Measurements from ENCODE around the gene PEAR1.
"Not testable (repeated sequence)": the region's sequence is repeated elsewhere in the genome, so short reads cannot be mapped to it uniquely, and the experiment has no call there.

The PEAR1 gene

DNA sequence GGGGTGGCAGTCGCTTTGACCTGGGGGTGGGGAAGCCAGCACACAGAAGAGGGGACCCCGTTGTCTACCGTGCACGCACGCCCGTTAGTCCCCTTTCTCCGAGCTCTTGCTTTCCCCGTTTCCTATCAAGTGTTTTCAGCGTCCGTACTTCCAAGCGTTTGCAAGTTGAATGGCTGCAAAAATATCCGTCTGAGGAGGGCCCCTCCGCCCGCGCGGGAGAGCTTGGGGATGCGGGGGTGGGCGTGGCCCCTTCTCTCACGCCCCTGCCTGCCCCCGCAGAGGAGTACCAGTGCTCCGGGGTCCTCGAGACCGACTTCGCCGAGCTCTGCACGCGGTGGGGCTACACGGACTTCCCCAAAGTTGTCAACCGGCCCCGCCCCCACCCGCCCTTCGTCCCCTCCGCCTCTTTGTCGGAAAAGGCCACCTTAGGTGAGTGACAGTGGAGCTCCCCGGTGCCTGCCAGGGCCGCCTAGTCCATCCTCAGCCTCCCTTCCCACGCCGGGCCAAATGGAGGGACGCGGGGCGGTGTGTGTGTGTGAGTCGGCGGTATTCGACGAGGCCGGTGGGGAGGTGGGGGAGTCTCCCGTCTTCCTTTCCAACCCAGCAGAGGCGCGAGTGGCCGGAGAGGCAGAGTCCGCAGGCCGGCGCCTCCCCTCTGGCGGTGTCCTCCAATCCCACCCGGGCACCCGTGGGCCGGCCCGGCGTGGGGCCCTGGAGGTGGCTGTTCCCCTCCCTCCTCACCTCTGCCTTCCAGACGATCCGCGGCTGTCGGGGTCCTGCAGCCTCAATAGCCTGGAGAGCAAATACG, 30.4 kb downstream of the PEAR1 start:
- no peak for DNase-seq

DNA sequence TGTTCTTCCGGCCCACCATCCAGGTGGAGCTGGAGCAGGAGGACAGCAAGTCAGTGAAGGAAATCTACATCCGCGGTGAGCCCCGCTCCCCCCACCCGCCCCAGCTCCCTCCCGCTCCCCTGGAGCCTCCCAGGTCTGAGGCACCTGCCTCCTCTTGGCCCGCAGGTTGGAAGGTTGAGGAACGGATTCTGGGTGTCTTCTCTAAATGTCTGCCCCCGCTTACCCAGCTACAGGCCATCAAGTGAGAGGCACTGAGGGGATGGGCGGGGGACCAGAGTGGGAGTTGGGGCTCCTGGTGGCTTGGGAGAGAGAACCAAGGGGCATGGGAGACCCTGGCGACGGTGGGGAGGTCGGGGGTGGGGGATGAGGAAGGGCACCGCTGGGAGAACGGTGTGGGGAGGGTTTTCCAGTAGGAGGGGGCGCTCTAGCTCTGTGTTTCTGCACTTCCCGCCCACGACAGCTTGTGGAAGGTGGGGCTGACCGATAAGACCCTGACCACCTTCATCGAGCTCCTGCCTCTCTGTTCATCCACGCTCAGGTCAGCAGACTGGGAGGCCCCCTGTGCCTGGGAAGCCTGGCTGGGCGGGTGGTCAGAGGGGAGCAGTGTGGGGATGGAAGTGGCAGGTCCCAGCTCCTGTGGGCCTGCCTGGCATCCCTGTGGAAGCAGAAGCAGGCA, 31.1 kb downstream of the PEAR1 start:
- no peak for DNase-seq

GRCh38 chr1:156925154-156926010, 31.9 kb downstream of the PEAR1 start:
- DNase-seq = no peak

GRCh38 chr1:156926175-156926574, 32.7 kb downstream of the PEAR1 start:
- no peak for DNase-seq

DNA sequence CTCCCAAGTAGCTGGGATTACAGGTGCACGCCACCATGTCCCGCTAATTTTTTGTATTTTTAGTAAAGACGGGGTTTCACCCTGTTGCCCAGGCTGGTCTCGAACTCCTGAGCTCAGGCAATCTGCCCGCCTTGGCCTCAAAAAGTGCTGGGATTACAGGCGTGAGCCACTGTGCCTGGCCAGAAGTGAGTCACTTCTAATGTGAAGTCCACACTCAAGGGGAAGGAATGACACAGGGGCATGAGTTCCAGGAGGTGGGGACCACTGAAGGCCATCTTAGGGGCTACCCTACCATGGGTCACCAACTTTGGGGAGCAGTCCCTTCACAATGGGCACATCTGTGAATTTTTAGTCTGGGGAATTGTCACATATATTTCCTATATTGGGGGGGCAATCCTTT, 33.2 kb downstream of the PEAR1 start:
- DNase-seq = not testable (repeated sequence)

DNA sequence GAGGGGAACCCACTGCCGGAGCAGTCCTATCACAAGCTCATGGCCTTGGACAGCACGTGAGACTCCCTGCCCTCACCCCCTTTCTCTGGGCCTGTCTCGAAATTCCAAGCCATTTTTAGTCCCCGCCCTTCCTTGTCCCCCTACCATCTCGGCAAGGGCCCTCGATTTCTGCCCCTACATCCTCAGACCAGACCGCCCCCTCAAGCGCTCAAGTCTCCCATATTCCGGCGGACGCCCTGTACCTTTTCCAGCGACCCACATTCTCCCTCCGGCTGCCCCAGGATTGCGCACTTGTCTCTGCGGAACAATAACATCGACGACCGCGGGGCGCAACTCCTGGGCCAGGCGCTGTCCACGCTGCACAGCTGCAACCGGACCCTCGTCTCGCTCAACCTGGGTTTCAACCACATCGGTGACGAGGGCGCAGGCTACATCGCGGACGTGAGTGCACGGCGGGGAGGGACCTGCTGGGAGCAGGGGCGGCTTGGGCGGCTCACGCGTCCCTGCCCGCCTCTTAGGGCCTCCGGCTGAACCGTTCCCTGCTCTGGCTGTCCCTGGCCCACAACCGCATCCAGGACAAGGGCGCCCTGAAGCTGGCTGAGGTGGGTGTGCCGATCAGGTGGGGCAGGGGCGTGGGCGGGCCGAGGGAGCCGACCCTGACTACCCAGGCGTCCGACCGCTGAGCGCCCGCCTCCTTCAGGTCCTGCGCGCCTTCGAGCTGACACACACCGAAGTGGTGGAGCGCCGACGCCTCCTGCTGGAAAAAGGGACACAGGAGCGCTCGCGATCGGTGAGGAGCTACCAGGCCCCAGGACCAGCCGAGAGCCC, 33.9 kb downstream of the PEAR1 start:
- peak; percentile 78 for DNase-seq

- no peak for DNase-seq
These were observed 34.6 kb downstream of the PEAR1 start for GRCh38 chr1:156928043-156928602.

DNA sequence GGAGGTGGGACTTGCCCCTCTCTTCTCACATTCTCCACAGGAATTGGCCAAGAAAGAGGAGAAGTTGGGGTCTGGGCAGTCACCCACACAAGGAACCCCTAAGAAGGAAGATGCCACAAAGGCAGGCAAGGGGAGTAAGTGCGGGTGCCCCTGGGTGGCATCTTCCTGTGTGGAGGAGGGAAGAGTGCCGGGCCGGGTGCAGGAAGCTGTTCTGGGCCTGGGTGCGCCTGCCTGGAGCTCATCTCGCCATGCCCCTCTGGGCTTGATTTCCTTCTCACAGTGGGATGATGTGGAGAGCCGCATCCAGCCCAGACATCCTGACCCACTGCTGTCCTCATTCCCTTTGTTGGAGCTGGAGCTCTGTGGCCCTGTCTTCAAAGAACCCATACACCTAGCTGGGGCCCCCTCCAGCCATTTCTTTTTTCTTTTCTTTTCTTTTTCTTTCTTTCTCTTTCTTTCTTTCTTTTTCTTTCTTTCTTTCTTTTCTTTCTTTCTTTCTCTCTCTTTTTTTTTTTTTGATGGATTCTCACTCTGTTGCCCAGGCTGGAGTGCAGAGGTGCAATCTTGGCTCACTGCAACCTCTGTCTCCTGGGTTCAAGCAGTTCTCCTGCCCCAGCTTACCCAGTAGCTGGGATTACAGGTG, 36.2 kb downstream of the PEAR1 start:
- DNase-seq = no peak

DNA sequence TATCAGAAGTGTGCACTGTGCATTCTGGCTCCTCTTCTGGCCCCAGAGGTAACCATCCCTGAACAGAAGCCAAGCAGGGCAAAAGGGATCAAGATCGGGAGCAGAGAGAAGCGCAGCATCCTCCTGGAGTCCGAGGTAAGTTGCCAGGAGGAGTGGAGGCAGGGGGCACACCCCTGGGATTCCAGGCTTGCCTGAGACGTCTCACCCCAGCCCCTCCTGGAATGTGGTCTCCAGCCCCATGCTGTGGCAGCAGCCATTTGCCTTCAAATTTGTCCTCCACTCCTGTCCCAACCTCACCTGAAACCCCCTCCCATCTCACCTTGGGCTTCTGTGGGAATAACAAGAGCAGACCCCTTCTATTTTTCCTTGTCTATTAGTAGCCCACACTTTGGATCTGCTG, 37.0 kb downstream of the PEAR1 start:
- no peak for DNase-seq

GRCh38 chr1:156931211-156931952, 37.9 kb downstream of the PEAR1 start:
- DNase-seq = no peak

DNA sequence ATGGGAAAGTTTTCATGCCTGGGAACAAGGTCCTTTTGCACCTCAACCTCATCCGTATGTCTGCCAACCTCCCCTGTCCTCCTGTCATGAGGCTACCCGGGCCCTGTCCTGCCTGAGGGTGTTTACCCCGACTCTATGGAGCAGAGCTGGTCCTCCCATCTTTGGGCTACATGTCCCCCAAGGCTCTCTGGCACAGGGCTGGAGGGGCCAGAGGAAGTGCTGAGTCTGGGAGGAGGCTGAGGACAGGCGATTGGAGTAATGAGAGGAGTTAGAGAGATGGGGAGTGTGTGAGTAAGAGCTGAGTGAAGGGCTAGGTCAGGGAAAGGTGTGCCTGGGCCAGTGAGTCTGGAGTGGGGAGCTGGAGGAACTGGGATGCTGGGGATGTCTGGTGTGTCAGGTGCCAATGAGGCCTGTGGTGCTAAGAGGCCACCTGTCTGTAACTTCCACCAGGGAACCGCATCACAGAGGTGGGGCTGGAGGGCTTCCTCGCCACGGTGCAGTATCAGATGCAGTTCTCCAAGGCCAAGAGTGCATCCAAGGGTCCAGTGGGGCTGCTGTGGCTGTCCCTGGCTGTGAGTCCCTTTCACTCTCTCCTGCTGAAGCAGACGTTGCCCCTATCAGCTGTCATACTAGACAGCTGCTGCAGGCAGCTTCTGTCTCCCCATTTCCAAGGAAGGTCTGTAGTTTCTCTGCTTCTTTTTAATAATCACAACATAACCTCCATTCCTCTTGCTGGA, 38.6 kb downstream of the PEAR1 start:
- no peak for DNase-seq

DNA sequence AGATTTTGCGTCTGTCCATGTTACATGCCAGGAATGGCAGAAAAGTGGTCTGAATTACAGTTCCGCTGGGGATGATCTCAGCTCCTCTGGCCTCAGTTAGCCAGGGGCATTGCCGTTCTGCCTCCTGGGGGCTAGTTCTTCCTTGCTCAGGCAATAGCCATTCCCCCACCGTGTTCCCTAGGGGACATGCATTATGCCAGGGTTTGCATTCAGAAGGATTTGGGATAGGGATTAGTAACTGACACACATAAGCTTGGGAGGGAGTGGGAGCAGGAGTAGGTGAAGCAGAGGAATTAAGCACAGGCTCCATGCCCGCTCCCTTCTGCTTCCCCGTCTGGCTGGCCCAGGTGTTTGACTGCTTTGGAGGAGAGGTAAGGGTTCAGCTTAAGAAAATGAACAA, 39.6 kb downstream of the PEAR1 start:
- DNase-seq = no peak

- no peak for DNase-seq
These were observed 42.1 kb downstream of the PEAR1 start for GRCh38 chr1:156935505-156936128.

- no peak for DNase-seq
These were observed 42.7 kb downstream of the PEAR1 start for GRCh38 chr1:156936191-156936590.

GRCh38 chr1:156936721-156937220, 43.3 kb downstream of the PEAR1 start:
- DNase-seq = no peak

GRCh38 chr1:156937883-156938282, 44.4 kb downstream of the PEAR1 start:
- no peak for DNase-seq

GRCh38 chr1:156938813-156939212, 45.3 kb downstream of the PEAR1 start:
- DNase-seq = no peak

DNA sequence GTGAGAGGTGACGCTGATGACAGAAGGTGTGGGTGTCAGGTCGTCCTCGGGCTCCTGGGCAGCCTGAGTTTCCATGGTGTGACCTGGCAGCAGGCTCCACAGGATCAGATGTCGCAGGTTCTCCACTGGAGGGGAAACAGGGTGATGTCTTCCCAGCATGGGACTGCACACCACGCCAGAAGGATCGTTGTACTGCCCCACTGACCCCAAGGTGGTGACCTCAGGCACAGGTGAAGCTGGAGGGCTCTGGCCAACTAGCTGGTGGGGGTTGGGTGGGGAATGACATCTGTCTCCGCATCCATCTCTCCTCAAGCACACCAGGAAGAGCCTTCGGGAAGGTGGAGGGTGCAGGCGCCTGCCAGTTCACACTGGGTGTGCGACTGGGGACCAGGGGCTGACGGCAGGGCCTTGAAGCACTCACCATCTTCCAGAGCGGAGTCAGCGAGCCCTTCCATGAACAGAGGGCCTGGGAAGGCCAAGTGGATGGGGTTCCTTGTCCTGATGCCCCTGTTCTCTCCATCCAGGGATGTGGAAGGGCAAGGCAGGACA, 46.3 kb downstream of the PEAR1 start:
- DNase-seq = no peak

DNA sequence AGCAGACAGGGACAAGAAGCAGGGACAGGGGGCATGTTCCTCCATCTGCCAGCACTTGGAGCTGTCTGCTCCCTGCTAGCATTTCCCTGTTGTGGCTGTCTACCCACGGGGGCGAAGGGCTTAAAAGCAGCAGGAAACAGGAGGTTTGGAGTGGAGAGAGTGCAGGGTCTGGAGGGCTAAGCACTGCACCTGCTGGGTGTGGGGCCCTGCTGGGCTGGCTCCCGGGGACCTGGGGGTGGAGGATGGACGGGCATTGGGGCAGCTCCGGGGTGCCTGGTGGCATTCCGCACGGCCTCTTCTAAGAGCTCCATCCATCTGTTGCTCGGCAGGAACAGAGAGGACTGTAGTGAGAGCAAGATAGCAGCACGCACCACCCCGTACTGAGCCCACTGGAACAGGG, 48.2 kb downstream of the PEAR1 start:
- no peak for DNase-seq
